Right lobe of liver (tissue), 6 donors: ENCODE data around the gene HAUS2. TPM values are rescaled to one million over a fixed set of nuclear protein-coding genes. Genes with fewer than 3 reads are reported as not detected.

Experiments
- ATAC-seq, 4 donors: fragments of 200-7000 bp; cut with Tn5 transposase; one replicate each; pipeline ENCODE4 v1.9.1; 2020; ENCODE audit warnings: mild to moderate bottlenecking in 4 of 4, moderate library complexity in 4 of 4
- DNase-seq, 3 donors: peaks; one replicate each; pipeline ENCODE4 v3.0.0-alpha.2; 2020
- H3K27ac ChIP-seq, 3 donors: fragments of 200-600 bp; one replicate each; pipeline ENCODE4 v1.8.0; 2022
- H3K27me3 ChIP-seq, 2 donors: fragments of 200-600 bp; one replicate each; pipeline ENCODE4 v1.8.0; 2022
- H3K36me3 ChIP-seq, 4 donors: fragments of 200-600 bp; sonication (generic) in 1 of 4; one replicate each; pipeline versions ENCODE4 v1.5.1 to v1.8.0; 2017 to 2022; ENCODE audit warnings: control low read depth in 1 of 4
- H3K4me1 ChIP-seq, 4 donors: fragments of 200-600 bp; sonication (generic) in 1 of 4; one replicate each; pipeline versions ENCODE4 v1.5.1 to v1.8.0; 2017 to 2022; ENCODE audit warnings: control low read depth in 1 of 4
- H3K4me3 ChIP-seq, 3 donors: fragments of 200-600 bp; one replicate each; pipeline ENCODE4 v1.8.0; 2022
- H3K9me3 ChIP-seq, 4 donors: fragments of 200-600 bp; sonication (generic) in 1 of 4; one replicate each; pipeline versions ENCODE4 v1.5.1 to v1.8.0; 2017 to 2022; ENCODE audit warnings: control low read depth in 1 of 4
- CTCF ChIP-seq, 4 donors: fragments of 200-600 bp in 3 of 4; fragments of 450-650 bp in 1 of 4; IDR thresholded peaks; one replicate each; pipeline versions ENCODE4 v1.5.1 to v1.8.0; 2016 to 2022; ENCODE audit warnings: antibody characterized with exemption in 4 of 4, mild to moderate bottlenecking in 2 of 4
- POLR2A ChIP-seq: fragments of 450-650 bp; IDR thresholded peaks from one replicate; pipeline ENCODE4 v1.6.1; 2017; ENCODE audit warnings: antibody characterized with exemption, mild to moderate bottlenecking
- WGBS: methylation state at CpG from one replicate; pipeline ENCODE4 v1.1.6; 2018; ENCODE audit warnings: low coverage, low lambda C conversion rate; ENCODE audit not compliant: insufficient coverage; ENCODE audit errors: missing lambda C conversion rate; 5-methylcytosine and 5-hydroxymethylcytosine counted together
- intact Hi-C, 2 donors: fragments of 100-400 bp; cut with DNase I; formaldehyde crosslinking; loops; one replicate each; pipeline versions ENCODE4 v1.11.2 to v1.14.1; 2022
- long read RNA-seq: library from polyadenylated mRNA; unstranded; transcript quantifications from one replicate; pipeline ENCODE4 v2.0.0, GENCODE V29; 2019
- total RNA-seq, 6 experiments: library from RNA; depleted of rRNA in 2 of 6; stranded (reverse); fragments of >200 nt in 2 of 6; fragmentation: NEBNext Ultra II Directional in 3 of 6; extraction: Animal tissue kit (Norgen Biotek cat#: 25700) in 3 of 6; gene quantifications; one replicate each; pipeline versions ENCODE4 v1.1.0 to v1.2.4, GENCODE V29; 2016 to 2023
- donor health status: DM: no; HTN: yes; CAD: no.
- donor health status: DM: no; HTN: no; CAD: no.
- donor health status: DM: no; HTN: no; CAD: no.
- donor health status: DM: no; HTN: yes; CAD: no.
- donor health status: DM: no; HTN: yes; CAD: no.

HAUS2 gene
- 10 to 100 TPM in 3 of 6 experiments, 1 to 10 TPM in 3; 5.8 to 19.5 (median 8.6) TPM for total RNA-seq
- long read RNA-seq, partial matches to known transcripts, result 0 of 3 reads
- long read RNA-seq, other reads (novel, unspliced or antisense), result 0 of 3 reads

- H3K27ac ChIP-seq, result peak within 1 kb of the TSS; percentile 78 to 89 (median 80)
- WGBS, result 0% methylated on average over 10 of the region's 71 CpGs
- H3K36me3 ChIP-seq, result peaks cover 0 to 16% (median 2%) of the 10 kb centered on the region in 4 donors
- H3K4me3 ChIP-seq, result peak within 1 kb of the TSS; percentile 80 to 96 (median 82)
- peak; percentile 92 to 94 (median 93) for DNase-seq
- no peaks in the 10 kb centered on the region for H3K27me3 ChIP-seq
- peak; percentile 94 to 95 (median 94) for ATAC-seq
- H3K9me3 ChIP-seq, result no peaks in the 10 kb centered on the region
- peak; percentile 89 for TF ChIP-seq POLR2A
- TF ChIP-seq CTCF (IDR thresholded peaks at IDR 0.05), result no peak
- intact Hi-C loops, result no loop called here
- H3K4me1 ChIP-seq, result peaks cover 0 to 15% (median 0%) of the 10 kb centered on the region in 4 donors
Observed at GRCh38 chr15:42548249-42549031, at the start of gene HAUS2, which contains the start of gene LRRC57. HAUS2 (plus strand) TSS chr15:42548838; CDS start chr15:42548873, 35 bp downstream. LRRC57 (minus strand) TSS chr15:42548793; CDS start chr15:42548434, 359 bp downstream.

DNA sequence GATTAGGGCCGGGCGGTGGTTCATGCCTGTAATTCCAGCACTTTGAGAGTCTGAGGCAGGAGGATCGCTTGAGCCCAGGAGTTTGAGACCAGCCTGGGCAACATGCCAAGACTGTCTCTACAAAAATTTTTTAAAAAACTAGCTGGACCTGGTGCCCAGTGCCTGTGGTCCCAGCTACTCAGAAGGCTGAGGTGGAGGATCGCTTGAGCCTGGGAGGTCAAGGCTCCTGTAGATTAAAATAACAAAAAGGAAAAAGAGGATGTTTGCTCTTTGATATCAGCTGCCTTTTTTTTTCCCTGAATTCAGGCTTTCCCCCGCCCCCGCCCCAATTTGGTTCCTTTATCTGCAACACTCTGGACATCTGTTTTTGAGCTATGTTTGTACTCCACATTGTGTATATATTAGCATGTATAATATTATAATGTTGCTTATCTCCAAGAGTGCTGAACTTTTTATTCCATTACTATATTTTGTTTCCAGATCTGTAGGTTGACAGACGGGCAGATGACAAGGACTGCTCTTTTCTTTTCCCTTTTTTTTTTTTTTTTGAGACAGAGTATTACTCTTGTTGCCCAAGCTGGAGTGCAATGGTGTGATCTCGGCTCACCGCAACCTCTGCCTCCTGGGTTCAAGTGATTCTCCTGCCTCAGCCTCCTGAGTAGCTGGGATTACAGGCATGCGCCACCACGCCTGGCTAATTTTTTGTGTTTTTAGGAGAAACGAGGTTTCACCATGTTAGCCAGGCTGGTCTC lies 48.6 kb upstream of the HAUS2 start:
- Histone ChIP-seq H3K9me3 (no peaks in the 10 kb centered on the region), H3K27me3 (no peaks in the 10 kb centered on the region), H3K4me3 (no peak overlapping the region), H3K36me3 (no peaks in the 10 kb centered on the region), H3K4me1 (peaks cover 0 to 31% (median 4%) of the 10 kb centered on the region in 4 donors), H3K27ac (peak overlapping the region; percentile 14 to 39 (median 34))
- WGBS, result 60% methylated on average over 10 of the region's 12 CpGs
- intact Hi-C loops, result no loop called here
- TF ChIP-seq POLR2A, result no peak
- no peak for TF ChIP-seq CTCF (IDR thresholded peaks at IDR 0.05)
- DNase-seq, result no peak
- ATAC-seq, result no peak

DNA sequence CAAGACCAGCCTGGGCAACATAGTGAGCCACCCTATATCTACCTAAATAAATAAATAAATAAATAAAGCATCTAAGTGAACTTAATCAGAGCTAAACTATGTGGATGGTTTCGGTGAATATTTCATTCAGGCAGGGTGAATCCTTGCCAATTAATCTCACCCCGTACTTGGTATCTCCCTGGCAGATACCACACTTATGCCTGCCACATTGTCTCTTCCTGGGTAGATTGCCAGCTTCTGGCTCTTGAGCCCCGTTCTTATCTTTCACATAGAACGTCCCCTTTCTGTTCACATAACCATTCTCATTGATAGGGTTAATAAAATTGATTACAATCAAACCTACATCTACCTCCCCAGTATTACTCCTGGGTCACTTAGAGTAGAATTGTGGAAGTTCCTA lies 46.2 kb upstream of the HAUS2 start:
- H3K4me1 ChIP-seq, result peaks cover 0 to 23% (median 0%) of the 10 kb centered on the region in 4 donors
- ATAC-seq, result peak in 1 of 4 donors; percentile 15
- no peak overlapping the region for H3K4me3 ChIP-seq
- TF ChIP-seq POLR2A (no peak), CTCF (IDR thresholded peaks at IDR 0.05) (no peak)
- H3K36me3 ChIP-seq, result no peaks in the 10 kb centered on the region
- H3K9me3 ChIP-seq, result no peaks in the 10 kb centered on the region
- DNase-seq, result no peak
- H3K27me3 ChIP-seq, result no peaks in the 10 kb centered on the region
- 31% methylated on average over 4 of the region's 4 CpGs for WGBS
- no peak overlapping the region for H3K27ac ChIP-seq
- intact Hi-C loops, result no loop called here

DNA sequence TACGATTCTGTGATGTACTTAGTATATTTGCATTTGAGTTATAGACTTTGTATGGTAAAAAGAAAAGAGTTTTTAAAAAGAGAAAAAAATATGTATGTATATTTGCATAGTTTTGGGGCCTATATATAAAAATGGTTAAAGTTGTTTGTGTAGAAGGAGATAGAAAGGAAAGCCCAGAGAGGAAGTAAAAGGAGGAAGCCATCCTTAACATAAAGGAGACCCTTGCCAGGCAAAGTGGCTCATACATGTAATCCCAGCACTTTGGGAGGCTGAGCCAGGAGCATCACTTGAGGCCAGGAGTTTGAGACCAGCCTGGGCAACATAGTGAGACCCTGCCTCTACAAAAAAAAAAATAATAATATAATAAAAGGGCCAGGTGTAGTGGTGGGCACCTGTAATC lies 44.8 kb upstream of the HAUS2 start:
- Histone ChIP-seq H3K36me3 (no peaks in the 10 kb centered on the region), H3K27me3 (no peaks in the 10 kb centered on the region), H3K27ac (no peak overlapping the region), H3K4me1 (peaks cover 0 to 12% (median 0%) of the 10 kb centered on the region in 4 donors), H3K4me3 (no peak overlapping the region), H3K9me3 (no peaks in the 10 kb centered on the region)
- TF ChIP-seq POLR2A, result no peak
- no peak for TF ChIP-seq CTCF (IDR thresholded peaks at IDR 0.05)
- no peak for ATAC-seq
- no peak for DNase-seq
- intact Hi-C loops, result no loop called here
- WGBS, result 60% methylated on average over 1 of the region's 1 CpG
